ENCODE measurements around the gene CDH6.
A peak's percentile ranks its signal among the peaks of the same experiment; 100 is the strongest.

CDH6 gene

DNA sequence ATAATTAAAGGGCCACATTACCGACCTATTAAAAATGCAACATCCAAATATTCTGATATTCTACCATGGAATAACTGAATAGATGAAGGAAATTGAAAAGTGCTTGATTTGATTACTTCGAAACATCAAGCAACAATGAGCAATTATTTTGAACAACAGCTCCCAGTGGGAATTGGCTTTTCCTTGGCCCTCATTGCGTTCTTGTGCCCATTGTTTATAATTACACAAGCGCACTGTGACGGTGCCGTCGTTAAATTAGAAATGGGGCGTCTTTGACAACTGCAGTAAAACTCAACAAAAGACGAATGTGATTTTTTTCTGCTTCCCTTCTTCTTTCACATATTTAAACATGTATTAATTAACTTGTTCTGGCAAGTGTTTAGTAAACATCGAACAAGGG is 61.6 kb downstream of the CDH6 start:
- DNase-seq: no peak

DNA sequence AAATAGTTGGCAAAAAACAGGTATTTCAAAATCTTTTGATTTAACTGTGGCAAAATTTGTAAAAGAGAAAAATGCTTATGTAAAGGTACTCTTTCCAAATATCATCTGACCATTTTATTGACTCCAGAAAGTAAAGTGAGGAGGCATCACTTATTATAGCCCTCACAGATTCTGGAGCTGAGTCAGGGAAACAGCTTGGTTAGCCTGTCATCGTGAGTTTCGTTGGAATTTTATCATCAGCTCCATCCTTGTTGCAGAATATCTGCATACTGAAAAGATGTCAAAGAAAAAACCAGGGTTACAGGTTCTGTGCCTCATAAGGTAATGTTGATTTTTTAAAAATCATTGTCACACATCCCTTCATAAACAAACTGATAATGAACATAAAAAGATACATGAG is 74.8 kb downstream of the CDH6 start:
- no peak for DNase-seq

DNA sequence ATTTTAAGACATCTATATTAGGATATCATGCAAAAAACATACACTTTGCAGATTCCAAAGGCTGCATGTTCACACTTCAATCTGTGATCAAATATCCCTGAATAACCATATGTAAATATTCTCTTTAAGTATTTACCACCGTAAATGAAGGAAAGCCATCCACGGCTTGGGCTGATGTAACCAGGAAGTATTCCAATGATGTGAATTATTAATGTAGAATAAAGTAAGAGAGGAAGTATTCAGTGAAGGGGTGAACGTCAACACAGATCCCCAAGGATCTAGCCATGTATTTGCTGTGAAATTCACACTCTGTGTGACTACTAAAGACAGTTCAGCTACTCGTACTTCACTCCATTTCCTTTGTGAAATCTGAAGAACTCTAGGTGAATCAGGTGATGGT is 75.2 kb downstream of the CDH6 start:
- no peak for DNase-seq

DNA sequence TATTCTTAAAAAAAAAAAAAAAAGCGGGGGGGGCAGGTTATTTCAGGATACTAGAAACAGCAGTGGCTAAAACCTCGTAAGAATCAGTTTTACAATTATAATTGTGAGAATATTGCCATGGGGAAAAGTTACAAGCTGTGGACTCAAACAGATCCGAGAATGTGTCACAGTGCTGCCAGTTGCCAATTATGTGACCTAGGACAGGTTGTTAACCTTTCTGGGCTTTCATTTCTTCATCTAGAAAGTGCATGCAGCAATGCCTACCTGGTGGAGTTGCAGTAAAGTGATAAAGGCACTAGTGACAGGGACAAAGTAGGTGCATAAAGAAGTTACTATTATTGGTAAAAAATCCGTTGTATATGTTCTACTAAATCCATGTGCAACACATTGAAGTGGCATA is 75.8 kb downstream of the CDH6 start:
- DNase-seq: no peak

DNA sequence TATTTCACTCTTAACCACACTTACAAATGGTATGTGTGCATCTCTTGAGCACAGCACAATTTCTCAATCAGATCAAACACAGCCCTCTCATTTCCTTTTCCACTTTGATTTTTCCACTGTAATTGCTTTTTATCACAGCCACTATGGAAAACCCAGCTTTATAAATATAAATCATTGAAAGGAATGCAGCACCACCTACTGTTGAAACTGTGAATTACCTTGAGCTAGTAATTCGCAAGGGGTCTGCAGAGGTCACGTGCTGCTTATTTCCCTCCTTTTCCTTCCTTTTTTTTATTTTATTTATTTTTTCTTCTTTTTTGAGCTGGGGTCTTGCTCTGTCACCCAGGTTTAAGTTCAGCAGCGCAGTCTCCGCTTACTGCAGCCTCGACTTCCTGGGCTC is 76.9 kb downstream of the CDH6 start:
- DNase-seq: peak; percentile 11

DNA sequence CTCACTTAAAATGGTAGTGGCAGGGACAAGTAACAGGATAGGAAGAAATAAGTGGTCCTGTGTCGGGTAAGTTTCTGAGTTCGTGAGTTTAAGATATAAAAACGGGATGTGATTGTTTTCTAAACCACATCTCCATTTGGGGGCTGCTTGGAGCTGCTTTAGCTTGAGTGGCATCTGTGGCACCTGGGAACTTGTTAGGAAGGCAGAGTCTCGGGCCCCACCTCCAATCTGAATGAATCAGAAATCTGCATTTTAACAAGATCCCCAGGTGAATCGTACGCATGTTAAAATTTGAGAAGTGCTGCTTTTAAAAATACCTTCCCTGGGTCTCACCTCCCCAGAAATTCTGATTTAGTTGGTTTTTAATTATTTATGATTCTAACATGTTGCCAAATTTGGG is 78.1 kb downstream of the CDH6 start:
- no peak for DNase-seq

DNA sequence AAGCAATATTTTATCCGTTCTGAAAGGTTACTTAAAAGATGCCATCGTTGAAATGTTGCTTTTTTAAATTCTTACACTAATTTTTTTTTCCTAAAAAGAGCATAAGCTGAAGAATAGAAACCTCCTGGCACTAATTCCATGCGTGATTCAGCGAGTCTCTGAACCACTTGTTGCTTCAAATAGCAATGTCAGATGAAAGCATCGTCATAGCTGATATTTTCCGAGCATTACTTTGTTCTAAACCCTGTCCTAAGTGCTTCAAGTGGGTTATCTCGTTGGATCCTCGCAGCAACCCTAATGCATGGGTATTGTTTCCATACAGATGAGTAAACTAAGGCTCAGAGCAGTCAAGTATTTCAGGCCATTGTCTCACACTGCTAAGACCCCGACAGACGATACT is 79.7 kb downstream of the CDH6 start:
- no peak for DNase-seq

DNA sequence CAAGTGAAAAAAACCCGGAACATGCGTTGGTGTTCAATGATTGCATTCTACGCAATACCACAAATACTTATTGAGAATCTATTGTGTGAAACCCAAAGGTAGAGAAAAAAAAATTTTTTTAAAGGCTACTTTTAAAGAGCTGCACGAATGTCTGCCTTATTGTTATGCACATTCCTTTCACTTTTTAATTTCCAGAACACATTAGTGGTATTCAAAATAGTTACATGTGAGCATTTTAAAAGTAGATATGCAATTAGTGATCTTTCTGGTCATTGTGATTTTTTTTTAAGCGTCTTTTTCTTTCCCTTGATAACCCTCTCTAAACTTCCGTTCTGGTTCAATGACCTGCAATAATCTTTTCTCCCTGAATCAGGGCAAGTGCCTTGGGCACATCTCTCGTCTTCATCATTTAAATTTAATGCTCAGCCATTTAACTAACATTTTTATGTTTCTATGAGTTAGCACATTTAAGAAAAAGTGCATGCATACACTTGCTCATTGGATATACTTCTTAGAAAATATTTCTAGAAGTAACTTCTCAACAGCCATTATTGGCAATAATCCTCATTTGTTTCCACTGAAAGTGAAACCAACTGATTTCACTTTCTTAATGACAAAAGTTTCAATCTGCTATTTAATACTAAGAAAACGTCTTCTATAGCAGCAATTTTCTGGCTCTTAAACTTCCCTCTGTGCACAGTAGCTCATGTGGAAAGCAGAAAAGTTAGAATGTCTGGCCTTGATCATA is 80.3 kb downstream of the CDH6 start:
- DNase-seq: no peak

DNA sequence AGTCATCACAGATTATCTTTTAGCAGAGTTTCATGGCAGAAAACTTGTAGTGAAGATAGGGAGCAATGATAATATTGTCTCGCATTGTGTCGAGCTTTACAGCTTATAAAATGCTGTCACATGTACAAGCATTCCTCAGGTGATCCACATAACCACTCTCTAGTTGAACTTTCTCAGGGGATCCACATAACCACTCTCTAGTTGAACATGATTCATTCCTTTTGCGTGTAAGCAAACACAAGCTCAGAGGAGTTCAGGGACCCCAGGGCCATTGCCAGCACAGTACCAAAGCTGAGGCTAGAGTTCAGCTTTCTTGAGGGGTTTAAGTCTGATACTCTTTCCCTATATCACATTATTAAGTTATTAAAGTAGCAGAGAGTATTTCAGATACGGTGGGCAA is 86.7 kb downstream of the CDH6 start:
- no peak for DNase-seq

DNA sequence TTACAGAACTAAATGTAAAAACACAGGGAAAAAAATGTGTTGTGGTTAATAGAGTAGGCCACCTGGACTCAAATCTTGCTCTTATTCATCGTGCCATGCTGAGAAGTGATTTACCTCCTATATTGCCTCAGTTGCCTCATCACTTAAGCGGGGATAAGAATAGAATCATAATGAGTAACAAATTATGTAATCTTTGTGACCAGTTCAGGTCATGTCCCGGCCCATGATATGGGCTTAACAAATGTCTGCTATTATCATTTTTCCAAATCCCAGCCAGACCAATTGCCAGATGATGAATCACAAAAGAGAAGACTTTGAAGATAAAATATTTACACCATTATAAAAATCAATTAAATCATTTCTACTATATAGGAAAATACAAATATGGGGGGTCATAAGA is 89.8 kb downstream of the CDH6 start:
- no peak for DNase-seq

DNA sequence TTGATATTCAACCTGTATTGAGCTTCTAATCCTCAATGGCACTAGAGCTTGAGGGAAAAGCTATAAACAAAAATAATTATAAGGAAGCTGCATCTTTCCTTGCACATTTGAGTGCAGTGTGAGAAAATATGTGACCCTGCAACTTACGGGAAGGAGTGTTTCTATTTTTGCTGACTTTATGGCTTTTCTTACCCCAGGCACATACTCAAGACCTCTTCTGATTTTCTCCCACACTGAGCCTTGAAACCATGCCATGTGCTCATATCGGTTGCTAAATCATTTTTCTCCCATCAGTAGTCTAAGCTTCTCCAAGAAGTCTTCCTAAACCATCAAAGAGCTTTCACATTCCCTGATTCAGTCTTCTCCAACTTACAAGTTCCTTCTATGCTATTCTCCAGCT is 91.5 kb downstream of the CDH6 start:
- DNase-seq: no peak

DNA sequence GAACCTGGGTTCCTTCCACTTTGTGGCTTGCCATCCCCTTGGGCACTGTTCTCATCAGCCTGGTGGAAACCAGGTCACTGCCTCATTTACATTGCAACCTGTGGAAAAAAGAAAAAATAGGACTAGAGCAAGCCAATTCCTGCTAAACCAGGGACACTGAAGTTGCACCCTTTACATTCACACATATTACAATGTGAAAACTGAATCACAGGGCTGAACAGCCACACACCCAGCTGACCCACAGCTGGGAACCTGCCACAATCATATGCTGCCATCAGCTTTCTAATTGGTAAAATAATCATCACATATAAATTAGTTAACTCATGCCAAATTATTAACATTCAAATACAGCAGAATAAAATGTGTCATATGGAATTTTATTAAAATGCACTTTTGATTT is 94.5 kb downstream of the CDH6 start:
- DNase-seq: no peak

DNA sequence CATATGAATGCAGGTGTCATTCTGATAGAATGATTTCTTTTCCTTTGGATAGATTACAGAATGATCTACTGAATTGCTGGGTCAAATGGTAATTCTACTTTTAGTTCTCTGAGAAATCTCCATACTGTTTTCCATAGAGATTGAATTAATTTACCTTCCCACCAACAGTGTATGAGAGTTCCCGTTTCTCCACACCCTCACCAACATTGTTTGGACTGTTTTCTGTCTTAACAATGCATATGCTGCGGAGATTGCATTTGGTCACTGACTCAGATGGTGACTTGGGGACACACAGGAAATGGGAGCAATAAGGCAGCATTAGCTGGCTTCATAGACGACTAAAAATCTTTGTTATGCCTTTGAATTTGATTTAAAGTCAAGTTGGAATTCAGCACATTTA is 95.9 kb downstream of the CDH6 start:
- no peak for DNase-seq

DNA sequence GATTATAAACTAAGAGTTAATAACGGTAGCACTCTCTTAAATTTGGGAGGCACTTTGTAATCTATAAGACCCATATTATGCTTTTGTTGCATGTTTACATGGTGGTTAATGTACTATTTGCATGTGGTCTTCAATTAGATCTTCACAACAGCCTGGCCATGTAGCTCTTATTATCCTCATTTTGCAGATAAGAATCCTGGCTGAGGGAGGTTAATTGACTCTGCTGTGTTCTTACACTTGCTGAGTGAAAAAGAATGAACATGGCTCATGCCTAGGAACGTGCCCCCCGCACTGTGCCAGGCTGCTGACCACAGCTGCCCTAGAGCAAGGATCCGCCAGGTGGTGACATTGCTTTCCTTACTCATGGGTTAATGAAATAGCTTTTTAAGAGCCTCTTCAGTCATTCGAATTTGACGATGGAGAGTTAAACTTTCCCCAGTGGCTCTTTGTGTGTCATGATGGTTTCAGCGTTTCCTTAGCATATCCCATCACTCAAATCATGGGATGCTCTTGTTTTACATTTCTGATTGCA is 97.9 kb downstream of the CDH6 start:
- DNase-seq: no peak

DNA sequence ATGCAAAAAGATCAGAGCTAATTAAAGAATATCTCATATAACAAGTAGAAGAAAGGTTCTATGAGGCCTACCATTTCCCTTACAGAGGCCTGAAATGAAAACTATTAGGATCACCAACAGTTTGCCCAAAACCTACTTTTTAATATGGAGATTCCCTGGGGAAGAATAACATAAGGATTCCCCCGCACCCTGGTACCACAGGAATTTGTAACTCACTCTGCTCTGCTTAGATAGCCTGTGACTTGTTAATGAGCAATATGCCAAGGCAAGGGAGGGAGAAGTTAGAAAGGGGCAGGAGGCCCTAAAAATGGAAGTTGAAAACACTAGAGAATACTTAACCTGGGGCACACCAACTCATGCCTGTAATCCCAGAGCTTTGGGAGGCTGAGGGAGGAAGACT is 107.0 kb downstream of the CDH6 start:
- no peak for DNase-seq

DNA sequence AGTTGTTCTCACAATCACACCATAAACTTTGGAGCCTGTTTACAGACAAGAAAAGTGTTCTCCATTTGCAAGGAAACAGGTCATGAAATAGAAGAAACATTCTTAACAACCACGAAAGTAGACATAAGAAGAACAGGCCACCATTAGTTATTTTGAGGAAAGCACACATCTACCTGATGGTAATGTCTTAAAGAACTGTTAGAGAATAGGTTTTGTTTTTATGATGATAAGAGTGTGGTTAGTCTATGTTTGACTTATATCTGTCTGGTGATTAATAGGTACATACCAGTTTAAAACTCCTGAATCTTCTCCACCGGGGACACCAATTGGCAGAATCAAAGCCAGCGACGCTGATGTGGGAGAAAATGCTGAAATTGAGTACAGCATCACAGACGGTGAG is 108.3 kb downstream of the CDH6 start:
- no peak for DNase-seq

DNA sequence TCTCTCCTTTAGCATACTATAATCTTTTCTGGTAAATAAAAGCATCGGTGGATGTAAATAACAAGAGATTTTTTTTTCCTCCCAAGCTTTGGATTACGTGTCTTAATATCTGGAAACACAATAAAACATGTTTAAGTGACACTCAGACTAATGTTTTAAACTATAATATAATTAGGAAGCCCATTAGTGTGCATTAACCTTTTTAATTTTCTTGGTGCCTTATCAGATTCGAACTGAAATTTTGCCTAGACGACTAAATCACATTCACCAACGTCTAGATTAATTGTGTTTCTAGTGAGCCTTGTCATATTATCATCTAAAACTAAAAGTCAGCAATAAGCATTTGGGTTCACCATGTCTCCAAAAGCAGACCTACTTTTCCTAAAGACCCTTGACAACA is 110.2 kb downstream of the CDH6 start:
- DNase-seq: no peak

DNA sequence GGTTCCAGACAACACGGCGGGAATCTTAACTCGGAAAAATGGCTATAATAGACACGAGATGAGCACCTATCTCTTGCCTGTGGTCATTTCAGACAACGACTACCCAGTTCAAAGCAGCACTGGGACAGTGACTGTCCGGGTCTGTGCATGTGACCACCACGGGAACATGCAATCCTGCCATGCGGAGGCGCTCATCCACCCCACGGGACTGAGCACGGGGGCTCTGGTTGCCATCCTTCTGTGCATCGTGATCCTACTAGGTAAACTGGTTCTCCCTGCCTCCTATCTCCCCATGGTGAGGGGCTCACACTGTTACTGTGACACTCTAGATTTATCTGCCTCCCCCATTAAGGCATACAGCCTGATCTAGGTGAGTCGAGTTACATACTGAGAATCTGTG is 124.2 kb downstream of the CDH6 start:
- no peak for DNase-seq

DNA sequence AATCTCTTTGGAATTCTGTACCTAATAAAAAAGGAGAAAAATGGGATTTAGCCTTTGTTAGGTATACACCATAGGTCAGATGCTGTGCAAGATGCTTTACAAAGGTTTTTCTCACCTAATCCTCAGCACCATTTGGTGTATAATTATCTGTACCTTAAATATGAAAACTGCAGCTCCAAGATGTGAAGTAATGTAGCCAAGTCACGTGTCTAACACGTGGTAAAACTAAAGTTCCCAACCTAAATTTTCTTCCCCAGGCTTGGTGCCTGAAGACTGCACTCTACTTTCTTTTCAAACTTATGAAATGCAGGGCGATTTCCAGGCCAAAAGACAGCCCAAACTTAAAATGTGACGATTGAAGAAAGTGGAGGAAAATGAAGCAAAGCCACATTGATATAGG is 125.8 kb downstream of the CDH6 start:
- DNase-seq: no peak

DNA sequence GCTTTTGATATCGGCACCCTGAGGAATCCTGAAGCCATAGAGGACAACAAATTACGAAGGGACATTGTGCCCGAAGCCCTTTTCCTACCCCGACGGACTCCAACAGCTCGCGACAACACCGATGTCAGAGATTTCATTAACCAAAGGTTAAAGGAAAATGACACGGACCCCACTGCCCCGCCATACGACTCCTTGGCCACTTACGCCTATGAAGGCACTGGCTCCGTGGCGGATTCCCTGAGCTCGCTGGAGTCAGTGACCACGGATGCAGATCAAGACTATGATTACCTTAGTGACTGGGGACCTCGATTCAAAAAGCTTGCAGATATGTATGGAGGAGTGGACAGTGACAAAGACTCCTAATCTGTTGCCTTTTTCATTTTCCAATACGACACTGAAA is 129.5 kb downstream of the CDH6 start:
- DNase-seq: no peak

DNA sequence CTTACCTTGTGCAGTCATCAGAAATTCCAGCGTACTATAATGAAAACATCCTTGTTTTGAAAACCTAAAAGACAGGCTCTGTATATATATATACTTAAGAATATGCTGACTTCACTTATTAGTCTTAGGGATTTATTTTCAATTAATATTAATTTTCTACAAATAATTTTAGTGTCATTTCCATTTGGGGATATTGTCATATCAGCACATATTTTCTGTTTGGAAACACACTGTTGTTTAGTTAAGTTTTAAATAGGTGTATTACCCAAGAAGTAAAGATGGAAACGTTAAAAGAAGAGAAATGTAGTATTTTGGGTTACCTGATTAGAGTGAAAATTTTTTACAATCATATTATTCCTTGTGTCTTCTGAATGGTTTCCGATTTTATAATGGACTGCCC is 131.4 kb downstream of the CDH6 start:
- no peak for DNase-seq

DNA sequence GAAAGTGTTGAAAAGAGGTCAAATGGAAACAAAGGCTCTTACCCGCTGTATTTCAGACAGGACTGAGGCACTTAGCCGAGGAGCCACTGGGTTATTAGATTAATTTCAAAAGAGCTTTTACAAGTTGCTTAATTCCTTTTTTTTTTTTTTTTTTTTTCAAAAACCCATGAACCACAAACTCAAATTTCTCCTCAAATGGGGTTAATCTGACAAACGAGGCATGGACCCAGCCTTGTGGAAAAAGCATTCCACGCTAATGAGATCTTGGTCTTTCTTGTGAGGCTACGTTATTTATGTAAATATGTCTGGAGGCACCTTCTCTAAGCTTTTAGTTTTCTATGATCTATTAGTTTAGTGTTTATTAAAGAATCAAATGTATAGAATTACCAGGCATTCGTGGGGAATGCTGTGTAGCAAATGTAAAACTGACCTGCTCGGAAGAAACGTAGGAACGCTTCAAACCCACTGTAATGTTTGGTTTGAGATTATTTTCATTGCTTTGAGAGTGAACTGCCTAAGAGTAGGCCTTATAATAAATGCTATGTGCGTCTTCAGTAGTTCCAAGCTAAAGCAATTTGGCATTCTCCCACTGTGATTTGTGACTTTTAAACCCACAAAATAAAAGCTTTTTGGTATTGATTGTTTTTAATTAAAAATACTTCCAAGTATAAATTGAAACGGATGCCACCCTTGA is 134.7 kb downstream of the CDH6 start:
- no peak for DNase-seq

DNA sequence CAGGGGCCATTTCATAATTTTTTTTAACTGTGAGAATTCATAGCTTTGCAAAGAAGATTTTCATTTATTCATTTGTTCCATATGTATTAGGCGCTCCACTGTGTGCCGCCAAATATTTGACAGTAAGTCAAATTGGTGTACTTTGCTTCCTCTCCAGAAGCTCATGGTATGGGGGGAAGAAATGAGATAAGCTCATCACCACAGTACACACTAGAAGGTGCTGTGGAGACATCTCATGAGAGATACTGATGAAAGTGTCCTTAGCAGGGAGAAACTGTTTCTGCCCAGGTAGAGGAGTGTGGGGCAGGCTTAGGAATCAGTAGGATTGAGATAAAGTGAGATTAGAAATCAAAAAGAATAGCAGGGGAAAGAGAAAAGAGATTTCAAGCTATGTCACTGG is 136.2 kb downstream of the CDH6 start:
- no peak for DNase-seq

DNA sequence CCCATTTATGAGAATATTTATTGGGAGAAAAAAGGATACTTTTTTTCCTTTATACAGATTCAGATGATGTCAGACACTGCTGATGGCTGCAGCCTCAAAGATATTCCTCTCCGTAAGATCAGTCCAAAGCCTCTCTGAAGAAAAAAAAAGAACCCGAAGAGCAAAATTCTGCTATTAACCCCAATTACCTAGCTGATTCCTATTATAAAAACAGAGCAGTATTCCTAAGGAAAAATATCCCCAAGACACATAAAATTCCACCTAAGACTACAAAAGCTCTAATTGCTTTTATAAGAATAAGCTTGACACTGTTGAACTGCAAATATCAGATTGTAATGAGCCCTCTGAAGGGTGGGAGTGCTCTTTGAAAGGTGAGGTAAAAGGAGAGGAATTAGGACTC is 138.7 kb downstream of the CDH6 start:
- no peak for DNase-seq

DNA sequence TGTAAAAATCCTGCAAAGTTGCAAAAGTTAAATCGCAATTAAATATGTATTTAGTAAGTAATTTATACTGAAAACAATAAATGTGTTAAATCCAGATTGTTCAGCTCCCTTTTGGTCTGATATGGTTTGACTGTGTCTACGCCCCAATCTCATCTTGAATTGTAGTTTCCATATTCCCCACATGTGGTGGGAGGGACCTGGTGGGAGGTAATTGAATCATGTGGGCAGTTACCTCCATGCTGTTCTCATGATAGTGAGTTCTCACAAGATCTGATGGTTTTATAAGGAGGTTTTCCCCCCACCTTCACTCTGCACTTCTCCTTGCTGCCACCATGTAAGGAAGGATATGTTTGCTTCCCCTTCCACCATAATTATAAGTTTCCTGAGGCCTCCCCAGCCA is 140.0 kb downstream of the CDH6 start:
- no peak for DNase-seq
